Measurements from ENCODE around the gene VWA8.

Gene VWA8

DNA sequence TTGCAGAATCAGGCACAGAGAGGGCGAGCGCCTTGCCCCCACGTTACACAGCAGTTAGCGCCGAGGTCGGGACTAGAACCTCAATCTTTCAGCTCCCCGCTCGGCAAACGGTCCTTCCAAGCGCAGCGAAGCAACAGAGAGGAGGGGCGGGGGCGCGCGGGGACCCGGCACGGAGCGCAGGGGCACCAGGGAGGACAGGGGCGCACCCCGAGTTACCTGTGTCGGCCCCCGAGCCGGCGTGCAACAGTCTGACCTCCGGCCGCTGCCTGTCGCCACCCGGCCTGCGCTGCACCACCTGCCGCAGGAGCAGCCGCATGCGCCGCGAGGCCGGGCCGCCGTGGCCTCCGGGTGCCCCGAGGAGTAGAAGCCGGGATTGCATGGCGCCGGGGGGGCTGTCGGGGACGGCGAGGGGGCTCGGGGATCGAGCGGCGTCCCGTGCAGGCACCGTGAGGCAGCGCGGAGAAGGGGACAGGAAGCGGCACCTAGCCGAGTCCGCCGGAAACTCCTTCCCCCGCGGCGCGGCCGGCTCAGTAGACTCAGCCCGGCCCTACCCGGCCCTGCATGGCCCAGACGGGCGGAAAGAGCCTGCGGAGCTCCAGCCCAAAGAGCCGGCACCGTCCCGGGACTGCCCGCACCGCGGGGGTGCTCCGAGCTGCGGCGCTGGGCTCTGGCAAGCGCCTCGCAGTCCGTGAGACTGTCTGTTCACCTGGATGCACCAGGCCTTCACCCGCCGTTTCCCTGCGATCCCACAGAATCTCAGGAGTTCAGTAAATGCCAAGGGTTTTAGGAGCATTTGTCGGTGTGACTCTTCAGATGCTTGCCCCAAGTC lies at the start of gene VWA8:
Gene VWA8 (minus strand): TSS at position 473 of the 829 bp plus-strand sequence. CDS start 94 bp downstream, at position 379.
- DNase-seq, result peak; percentile 19

GRCh38 chr13:42009057-42009456 lies 48.1 kb upstream of the VWA8 start:
- DNase-seq, result no peak

DNA sequence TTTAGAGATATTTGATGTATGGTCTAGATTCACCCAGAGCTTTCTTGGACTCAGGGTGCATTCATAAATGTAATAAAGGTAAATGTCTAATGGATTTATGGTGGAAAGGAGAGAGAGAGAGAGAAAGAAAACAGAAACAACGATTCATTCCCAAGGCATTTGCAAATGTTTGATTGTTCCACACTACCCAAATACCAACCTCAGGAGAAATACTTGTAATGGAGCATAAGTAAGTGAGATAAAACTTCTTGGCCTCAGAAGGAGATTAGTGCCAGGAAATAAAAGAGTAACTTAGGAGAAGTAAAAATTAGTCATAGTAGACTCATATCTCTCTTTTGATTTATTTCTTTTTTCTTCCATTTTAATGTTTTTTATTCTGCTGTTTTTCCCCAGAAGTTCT lies 46.9 kb upstream of the VWA8 start:
- DNase-seq, result no peak

- no peak for DNase-seq
Measured at GRCh38 chr13:42002066-42002465, 41.2 kb upstream of the VWA8 start.

DNA sequence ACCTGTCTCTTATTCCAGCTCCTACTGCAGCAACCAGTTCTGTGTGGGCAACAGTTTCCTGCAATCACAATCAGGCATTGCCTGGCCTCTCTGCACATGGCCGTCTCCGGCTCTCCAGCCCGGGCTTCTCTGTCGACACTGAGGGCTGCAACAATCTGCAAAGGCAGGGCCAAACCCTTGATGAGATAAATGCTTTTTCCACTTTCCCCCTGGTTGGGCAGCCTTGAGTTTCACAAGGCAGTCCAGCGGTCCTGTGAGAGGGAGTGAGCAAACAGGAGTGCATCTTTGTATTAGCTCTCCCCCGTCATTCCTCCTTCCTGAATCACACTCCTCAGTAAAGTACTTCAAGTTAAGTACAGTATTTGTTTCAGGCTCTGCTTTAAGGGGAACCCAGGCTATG lies 40.7 kb upstream of the VWA8 start:
- DNase-seq, result no peak

DNA sequence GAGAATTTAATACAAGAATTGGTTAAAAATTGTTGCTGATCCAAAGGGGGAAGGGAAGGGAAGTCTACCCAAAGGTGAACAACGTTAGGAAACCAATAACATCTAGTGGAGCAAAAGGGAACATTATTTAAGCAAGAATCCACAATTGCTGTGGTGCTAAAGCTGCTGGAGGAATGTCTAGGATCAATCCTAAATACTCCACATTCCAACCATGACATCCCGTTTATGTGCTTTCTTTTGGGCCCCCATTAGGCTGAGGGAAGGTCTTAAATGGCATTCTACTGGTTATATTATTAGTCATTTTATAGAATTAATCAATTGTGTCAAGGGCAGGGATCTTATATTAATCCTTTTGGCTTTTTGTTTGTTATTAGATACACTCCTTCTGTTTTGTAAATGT lies 39.9 kb upstream of the VWA8 start:
- no peak for DNase-seq

- no peak for DNase-seq
Measured at GRCh38 chr13:41997396-41997795, 36.5 kb upstream of the VWA8 start.

DNA sequence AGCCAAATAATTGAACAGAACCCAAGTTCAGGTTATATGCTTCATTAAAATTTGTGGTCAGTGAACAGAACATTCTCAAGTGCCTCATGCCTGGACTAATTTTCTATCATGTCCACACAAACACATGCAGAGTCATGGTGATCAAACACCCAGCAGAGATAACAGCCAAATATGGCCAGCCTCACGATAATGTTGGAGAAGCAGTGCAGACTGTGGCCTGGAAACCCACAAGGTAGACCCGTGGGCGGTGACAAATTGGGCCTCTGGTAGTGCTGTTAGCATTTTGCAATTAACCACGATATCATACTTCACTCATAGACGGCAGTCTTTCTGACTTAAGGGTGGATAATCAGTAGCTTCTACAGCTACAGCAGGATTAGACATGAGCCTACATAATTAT lies 35.0 kb upstream of the VWA8 start:
- no peak for DNase-seq

GRCh38 chr13:41995336-41995735 lies 34.4 kb upstream of the VWA8 start:
- no peak for DNase-seq

DNA sequence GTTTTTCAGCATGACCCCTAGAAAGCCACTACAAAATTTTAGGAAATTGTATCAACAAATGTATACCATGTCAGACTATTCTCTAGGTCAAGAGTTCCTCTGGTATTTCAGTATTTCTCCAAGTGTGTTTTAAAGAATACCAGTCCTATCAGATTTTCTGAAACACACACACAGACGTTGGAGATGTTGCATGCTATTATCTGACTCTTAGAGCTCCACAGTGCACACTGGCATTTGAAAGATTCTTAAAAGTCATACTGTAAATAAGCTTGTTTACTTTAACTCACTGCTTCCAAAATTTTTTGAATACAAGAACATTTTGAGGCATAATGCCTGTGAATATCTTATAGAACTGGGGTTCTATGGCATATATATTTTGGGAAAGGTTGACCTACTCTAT lies 33.8 kb upstream of the VWA8 start:
- DNase-seq, result no peak

- DNase-seq, result no peak
Measured at GRCh38 chr13:41991936-41992335, 31.0 kb upstream of the VWA8 start.

GRCh38 chr13:41988244-41988643 lies 27.3 kb upstream of the VWA8 start:
- DNase-seq, result no peak

- peak; percentile 2 for DNase-seq
Measured at GRCh38 chr13:41985788-41986508, 25.0 kb upstream of the VWA8 start.

- no peak for DNase-seq
Measured at GRCh38 chr13:41981951-41982715, 21.2 kb upstream of the VWA8 start.

GRCh38 chr13:41978007-41978406 lies 17.1 kb upstream of the VWA8 start:
- DNase-seq, result no peak

DNA sequence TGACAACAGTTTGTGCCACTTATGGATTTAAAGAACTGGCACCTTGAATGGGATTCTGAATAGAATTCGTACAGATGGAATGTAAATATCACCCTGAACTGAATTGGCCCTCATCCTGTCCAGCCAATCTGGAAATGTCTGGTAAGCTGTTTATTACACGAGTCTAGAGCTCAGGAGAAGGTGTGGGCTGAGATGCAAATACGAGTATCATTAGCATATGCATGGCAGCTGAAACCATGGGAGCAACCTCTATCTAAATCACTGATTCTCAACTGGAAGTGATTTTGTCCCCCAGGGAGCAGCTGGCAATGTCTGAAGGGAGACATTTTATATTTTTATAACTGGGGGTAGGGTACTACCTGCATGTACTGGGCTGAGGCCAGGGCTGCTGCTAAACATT lies 15.6 kb upstream of the VWA8 start:
- no peak for DNase-seq

DNA sequence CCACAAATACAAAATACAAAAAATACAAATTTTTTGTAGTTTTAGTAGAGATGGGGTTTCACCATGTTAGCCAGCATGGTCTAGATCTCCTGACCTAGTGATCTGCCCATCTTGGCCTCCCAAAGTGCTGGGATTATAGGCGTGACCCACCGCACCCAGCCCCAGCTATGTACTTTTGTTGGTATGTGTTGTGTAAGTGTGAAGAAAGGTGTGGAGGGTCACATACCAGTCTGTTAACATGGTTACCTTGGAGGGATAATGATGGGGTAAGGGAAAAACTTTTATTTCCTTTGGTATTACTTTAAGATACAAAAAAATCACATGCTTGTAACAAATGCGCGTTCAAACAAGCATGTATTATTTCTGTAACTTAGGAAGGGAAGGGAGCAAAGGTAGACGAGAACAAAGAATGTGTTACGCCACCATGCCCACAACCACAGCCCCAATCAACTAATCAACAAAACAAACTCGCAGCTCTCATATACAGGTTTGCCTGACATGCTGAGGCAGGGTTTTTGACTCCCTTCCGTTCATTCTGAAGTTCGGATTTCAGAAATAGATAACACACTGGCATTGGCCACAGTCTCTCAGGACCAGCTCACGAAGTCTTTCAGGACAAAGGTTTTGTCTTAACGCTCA lies 13.5 kb upstream of the VWA8 start:
- DNase-seq, result no peak

GRCh38 chr13:41973247-41973741 lies 12.4 kb upstream of the VWA8 start:
- no peak for DNase-seq

GRCh38 chr13:41971848-41972247 lies 10.9 kb upstream of the VWA8 start:
- DNase-seq, result no peak

DNA sequence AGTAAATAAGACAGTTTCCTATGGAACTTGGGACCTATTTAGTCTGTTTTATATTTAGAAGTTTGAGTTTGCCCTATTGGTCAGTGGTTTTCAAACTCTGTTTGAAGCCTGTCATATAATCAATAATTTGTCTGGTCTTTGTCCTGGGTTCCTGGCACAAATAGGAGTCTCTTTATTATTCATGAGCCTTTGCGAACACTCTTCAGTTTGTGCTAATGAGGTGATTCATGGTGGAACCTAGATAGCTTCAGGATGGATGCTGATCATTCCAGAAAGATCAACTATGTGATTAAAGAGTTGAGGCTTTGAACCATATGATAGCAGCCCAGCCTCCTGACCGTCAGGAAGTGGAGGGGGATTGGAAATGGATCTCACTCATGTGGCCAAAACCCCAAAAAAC lies 10.0 kb upstream of the VWA8 start:
- DNase-seq, result no peak

GRCh38 chr13:41970022-41970421 lies 9.1 kb upstream of the VWA8 start:
- no peak for DNase-seq

DNA sequence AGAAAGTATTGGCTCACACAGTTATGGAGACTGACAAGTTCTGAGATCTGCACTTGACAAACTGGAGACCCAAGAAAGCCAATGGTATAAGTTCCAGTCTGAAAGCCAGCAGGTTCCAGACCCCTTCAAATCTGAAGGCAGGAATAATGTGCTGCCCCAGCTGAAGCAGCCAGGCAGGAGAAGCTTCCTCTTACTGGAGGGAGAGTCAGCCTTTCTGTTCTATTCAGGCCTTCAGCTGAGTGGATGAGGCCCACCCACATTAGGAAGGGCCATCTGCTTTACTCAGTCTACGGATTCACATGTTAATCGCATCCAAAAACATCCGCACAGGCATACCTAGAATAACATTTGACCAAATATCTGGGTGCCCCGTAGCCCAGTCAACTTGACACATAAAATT lies 8.2 kb upstream of the VWA8 start:
- no peak for DNase-seq

DNA sequence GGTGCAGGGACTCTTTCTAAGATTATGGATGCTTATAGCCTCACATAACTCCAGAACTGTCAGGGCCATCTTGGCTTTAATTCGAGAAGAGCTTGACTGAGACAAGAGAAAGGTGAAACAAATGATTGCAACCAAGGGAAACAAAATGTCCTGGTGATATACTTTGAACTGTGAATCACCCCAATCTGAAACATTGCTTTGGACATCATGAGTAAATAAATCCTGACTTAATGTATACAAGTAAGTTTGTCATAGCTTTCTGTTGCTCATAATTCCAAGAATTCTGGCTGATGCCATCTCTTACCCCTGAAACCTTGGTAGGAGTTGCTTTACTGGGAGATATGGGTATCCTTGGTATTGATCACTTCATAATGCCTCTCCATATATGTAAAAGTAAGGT lies 5.8 kb upstream of the VWA8 start:
- no peak for DNase-seq
